Mesothelial cell of epicardium (in vitro differentiated cells): ENCODE results near the gene SNAP25. TPM values are rescaled to one million over a fixed set of nuclear protein-coding genes. Genes with fewer than 3 reads are reported as not detected.

Experiments used
- DNase-seq, 2 experiments: peaks; one replicate each; pipeline ENCODE4 v3.0.0; 2021; ENCODE audit warnings: low spot score in 2 of 2; ENCODE audit not compliant: unreplicated experiment in 2 of 2
- H3K27ac Mint-ChIP-seq: 2 replicates; pipeline ENCODE4 v1.8.0; 2021; ENCODE audit warnings: mixed read lengths
- H3K27me3 Mint-ChIP-seq: 2 replicates; pipeline ENCODE4 v1.8.0; 2021; ENCODE audit warnings: low read depth, mixed read lengths
- H3K36me3 Mint-ChIP-seq: 2 replicates; pipeline ENCODE4 v1.8.0; 2021; ENCODE audit warnings: mixed read lengths
- H3K4me1 Mint-ChIP-seq: 2 replicates; pipeline ENCODE4 v1.8.0; 2021; ENCODE audit warnings: mixed read lengths
- H3K4me3 Mint-ChIP-seq: 2 replicates; pipeline ENCODE4 v1.8.0; 2021; ENCODE audit warnings: mild to moderate bottlenecking, moderate library complexity, mixed read lengths
- H3K9me3 Mint-ChIP-seq: 2 replicates; pipeline ENCODE4 v1.8.0; 2021; ENCODE audit warnings: mixed read lengths
- total RNA-seq: library from RNA; stranded (reverse); gene quantifications from 3 replicates; pipeline ENCODE4 v1.2.1, GENCODE V29; 2021
- TF ChIP-seq, protein P1 (sequence below): fragments of 200-600 bp; sonication (generic); IDR thresholded peaks from one replicate; pipeline ENCODE4 v1.5.0; 2021; ENCODE audit warnings: antibody characterized with exemption; ENCODE audit not compliant: unreplicated experiment

The SNAP25 gene
- total RNA-seq, 1 donor from 2014 or later, result 5.0 TPM

DNA sequence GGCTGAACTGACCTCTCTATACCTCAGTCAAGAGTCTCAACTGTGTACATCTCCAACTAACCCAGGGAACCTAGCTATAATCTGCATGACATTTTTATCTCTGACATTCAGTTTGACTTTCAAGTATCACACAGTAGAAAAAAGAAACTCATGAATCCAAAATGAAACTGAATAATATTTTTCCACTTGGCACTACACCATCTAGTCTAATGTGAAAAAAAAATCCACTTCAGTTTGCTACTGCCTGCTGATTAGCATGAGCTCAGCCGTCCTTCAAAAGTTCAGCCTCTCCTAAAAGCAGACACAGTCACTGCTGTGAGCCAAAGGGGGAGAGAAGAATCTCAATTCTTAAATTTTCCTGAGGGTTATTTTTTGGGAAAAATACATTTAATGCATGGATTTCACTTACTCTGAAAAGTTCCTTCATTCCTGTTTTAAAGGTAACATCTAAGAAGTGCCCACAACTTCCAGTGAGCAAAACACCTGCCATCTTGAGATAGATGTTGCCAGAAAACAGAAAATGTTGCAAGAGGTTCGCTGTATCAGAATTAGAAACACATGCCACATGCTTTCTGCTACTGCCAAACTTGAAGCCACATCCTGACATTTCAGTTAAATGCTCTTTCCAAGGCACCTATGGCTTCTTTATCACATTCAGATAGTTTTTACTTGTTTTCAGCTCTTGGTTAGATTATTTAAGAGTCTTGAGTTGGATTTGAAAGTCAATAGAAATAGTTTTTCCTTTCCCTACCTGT is 120.0 kb downstream of the SNAP25 start:
- peaks cover 4% of the 10 kb centered on the region for H3K4me1 Mint-ChIP-seq
- DNase-seq, result no peak
- H3K27ac Mint-ChIP-seq, result no peak overlapping the region
- TF ChIP-seq, protein P1, sequence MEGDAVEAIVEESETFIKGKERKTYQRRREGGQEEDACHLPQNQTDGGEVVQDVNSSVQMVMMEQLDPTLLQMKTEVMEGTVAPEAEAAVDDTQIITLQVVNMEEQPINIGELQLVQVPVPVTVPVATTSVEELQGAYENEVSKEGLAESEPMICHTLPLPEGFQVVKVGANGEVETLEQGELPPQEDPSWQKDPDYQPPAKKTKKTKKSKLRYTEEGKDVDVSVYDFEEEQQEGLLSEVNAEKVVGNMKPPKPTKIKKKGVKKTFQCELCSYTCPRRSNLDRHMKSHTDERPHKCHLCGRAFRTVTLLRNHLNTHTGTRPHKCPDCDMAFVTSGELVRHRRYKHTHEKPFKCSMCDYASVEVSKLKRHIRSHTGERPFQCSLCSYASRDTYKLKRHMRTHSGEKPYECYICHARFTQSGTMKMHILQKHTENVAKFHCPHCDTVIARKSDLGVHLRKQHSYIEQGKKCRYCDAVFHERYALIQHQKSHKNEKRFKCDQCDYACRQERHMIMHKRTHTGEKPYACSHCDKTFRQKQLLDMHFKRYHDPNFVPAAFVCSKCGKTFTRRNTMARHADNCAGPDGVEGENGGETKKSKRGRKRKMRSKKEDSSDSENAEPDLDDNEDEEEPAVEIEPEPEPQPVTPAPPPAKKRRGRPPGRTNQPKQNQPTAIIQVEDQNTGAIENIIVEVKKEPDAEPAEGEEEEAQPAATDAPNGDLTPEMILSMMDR, result no peak
- H3K27me3 Mint-ChIP-seq, result peaks cover 17% of the 10 kb centered on the region
- no peak overlapping the region for H3K4me3 Mint-ChIP-seq
- H3K9me3 Mint-ChIP-seq, result peaks cover 9% of the 10 kb centered on the region
- peaks cover 4% of the 10 kb centered on the region for H3K36me3 Mint-ChIP-seq

DNA sequence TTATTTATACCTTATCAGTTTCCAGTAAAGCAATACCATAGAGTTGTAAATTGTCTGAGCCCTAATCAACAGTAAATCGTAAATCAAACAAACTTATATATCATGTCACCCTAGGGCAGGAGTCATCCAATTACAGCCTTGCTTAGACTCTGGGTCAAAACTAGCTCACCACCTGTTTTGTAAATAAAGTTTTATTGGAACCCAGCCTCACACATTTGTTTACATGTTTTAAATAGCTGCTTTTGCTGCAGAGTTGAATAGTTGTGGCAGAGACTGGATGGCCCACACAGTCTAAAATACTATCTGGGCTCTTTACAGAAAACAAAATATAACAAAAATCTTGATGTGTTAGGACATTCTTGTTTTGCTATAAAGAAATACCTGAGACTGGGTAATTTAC is 121.0 kb downstream of the SNAP25 start:
- no peak overlapping the region for H3K4me3 Mint-ChIP-seq
- TF ChIP-seq, protein P1, result no peak
- no peak overlapping the region for H3K27ac Mint-ChIP-seq
- peaks cover 5% of the 10 kb centered on the region for H3K36me3 Mint-ChIP-seq
- H3K4me1 Mint-ChIP-seq, result no peaks in the 10 kb centered on the region
- H3K27me3 Mint-ChIP-seq, result peaks cover 19% of the 10 kb centered on the region
- DNase-seq, result no peak
- H3K9me3 Mint-ChIP-seq, result peaks cover 11% of the 10 kb centered on the region

DNA sequence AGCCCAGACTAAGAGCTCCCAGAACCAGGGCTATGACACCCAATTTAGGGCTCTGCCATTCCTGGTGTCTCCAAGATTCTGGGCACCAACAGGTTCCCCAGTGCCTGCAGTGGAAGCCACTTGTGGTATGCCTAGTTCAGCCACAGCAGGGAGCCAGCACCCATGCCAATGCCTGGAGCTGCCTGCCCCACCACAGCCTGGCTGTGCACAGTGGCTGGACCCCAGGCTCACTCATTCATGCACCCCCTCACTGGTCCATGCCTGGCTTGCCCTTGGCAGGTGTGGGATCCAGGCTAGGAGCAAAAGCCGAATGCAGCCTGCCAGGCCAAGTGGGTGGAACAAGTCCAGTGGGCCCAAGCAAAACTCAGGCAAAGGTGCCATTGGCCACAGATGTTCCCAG is 123.5 kb downstream of the SNAP25 start:
- H3K36me3 Mint-ChIP-seq, result peaks cover 5% of the 10 kb centered on the region
- no peak overlapping the region for H3K4me3 Mint-ChIP-seq
- H3K4me1 Mint-ChIP-seq, result peaks cover 9% of the 10 kb centered on the region
- TF ChIP-seq, protein P1, result no peak
- no peak for DNase-seq
- H3K27me3 Mint-ChIP-seq, result peaks cover 27% of the 10 kb centered on the region
- peaks cover 11% of the 10 kb centered on the region for H3K9me3 Mint-ChIP-seq
- no peak overlapping the region for H3K27ac Mint-ChIP-seq

DNA sequence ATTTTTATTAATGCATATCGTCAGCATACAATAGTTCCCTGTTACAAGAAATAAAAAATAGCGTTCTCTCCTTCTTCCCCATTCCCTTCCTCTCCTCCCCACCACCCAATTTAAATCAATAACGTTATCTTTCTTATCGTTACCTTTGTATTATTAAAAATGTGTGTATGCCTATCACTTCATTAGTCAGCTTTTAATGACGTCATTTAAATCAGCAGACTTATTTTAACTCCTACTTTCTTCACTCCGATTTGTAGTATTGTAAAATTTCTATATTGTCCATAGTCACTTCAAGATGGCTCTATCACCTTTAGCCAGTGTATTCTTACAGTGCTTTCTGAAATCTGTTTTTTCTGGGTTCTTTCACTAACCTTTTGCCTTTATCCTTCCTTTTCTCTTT is 126.3 kb downstream of the SNAP25 start:
- H3K4me1 Mint-ChIP-seq, result peaks cover 11% of the 10 kb centered on the region
- TF ChIP-seq, protein P1, result no peak
- H3K36me3 Mint-ChIP-seq, result peaks cover 5% of the 10 kb centered on the region
- H3K9me3 Mint-ChIP-seq, result peaks cover 11% of the 10 kb centered on the region
- H3K27me3 Mint-ChIP-seq, result peaks cover 16% of the 10 kb centered on the region
- H3K27ac Mint-ChIP-seq, result no peak overlapping the region
- H3K4me3 Mint-ChIP-seq, result no peak overlapping the region
- no peak for DNase-seq

DNA sequence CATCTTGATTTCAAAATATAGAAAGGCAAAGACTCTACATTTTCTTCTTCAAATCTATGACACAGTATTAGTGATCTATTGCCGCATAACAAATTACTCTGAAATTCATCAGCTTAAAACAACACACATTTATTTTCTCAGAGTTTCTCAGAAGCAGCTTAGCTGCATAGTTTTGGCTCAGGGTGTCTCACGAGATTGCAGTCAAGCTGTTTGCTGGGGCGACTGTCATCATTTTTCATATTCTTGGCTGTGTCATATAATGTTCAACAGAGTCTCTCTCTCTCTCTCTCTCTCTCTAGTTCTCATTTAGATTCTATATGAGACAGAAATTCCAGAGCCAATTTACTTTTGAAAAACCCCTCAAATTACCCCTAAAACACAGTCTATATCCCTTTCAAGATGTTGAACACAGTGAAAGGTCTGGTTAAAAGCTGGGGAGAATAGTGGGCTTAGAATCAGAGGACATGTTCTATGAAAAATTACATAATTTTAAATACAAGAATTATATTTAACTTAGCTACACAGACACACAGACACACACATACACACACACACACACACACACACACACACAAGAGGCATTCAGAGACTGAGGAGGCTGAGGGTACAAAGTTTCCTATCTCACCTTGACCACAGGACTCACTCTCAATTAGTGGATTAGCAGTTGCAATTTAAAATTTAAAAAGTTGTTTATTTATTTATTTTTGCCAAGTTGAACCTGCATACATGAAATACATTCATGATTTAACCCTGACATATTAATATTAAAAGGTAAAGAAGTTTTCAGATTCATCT is 128.7 kb downstream of the SNAP25 start:
- H3K9me3 Mint-ChIP-seq, result peaks cover 11% of the 10 kb centered on the region

More for the DNA sequence above, 128.7 kb downstream of the SNAP25 start:
- Mint-ChIP-seq H3K27ac (no peak overlapping the region), H3K36me3 (peaks cover 5% of the 10 kb centered on the region), H3K4me3 (no peak overlapping the region), H3K27me3 (peaks cover 16% of the 10 kb centered on the region), H3K4me1 (peaks cover 19% of the 10 kb centered on the region)
- TF ChIP-seq, protein P1, result no peak
- DNase-seq, result no peak
